Mesenchymal stem cell (in vitro differentiated cells and primary cell): ENCODE measurements around the gene GP9.
A peak's percentile ranks its signal among the peaks of the same experiment; 100 is the strongest.
"Not testable (repeated sequence)": the region's sequence is repeated elsewhere in the genome, so short reads cannot be mapped to it uniquely, and the experiment has no call there.

Source experiments
- DNase-seq: peaks from one replicate; pipeline ENCODE4 v3.0.0-alpha.2; 2013
- H2AFZ ChIP-seq: one replicate; pipeline ENCODE4 v1.6.1; 2013; ENCODE audit warnings: low read depth, mild to moderate bottlenecking, control low read depth, inconsistent platforms, low read length, moderate library complexity
- H2AK5ac ChIP-seq: 2 replicates; pipeline ENCODE4 v1.6.1; 2013; ENCODE audit warnings: low read length, moderate library complexity, mild to moderate bottlenecking, inconsistent platforms; ENCODE audit not compliant: severe bottlenecking
- H2BK120ac ChIP-seq: one replicate; pipeline ENCODE4 v1.6.1; 2013; ENCODE audit warnings: low read depth, mild to moderate bottlenecking, inconsistent platforms, low read length, moderate library complexity
- H2BK12ac ChIP-seq, 2 experiments: one replicate each; pipeline ENCODE4 v1.6.1; 2013; ENCODE audit warnings: inconsistent platforms in 2 of 2, low read length in 2 of 2, mild to moderate bottlenecking in 2 of 2, moderate library complexity in 2 of 2, control low read depth in 1 of 2
- H2BK15ac ChIP-seq: one replicate; pipeline ENCODE4 v1.6.1; 2013; ENCODE audit warnings: mild to moderate bottlenecking, low read depth, inconsistent platforms; ENCODE audit not compliant: poor library complexity, severe bottlenecking
- H2BK5ac ChIP-seq: 2 replicates; pipeline ENCODE4 v1.6.1; 2013; ENCODE audit warnings: low read depth, mild to moderate bottlenecking, low read length, control low read depth, inconsistent platforms; ENCODE audit not compliant: poor library complexity, severe bottlenecking
- H3K14ac ChIP-seq, 2 experiments: one replicate each; pipeline ENCODE4 v1.6.1; 2013; ENCODE audit warnings: inconsistent platforms in 2 of 2, low read length in 2 of 2, control low read depth in 1 of 2, mild to moderate bottlenecking in 1 of 2, moderate library complexity in 1 of 2
- H3K18ac ChIP-seq, 2 experiments: one replicate each; pipeline ENCODE4 v1.6.1; 2013; ENCODE audit warnings: inconsistent platforms in 2 of 2, low read length in 2 of 2, control low read depth in 1 of 2, low read depth in 1 of 2, mild to moderate bottlenecking in 1 of 2
- H3K23ac ChIP-seq, 2 experiments: one replicate each; pipeline ENCODE4 v1.6.1; 2013; ENCODE audit warnings: inconsistent platforms in 2 of 2, low read length in 2 of 2, mild to moderate bottlenecking in 2 of 2, moderate library complexity in 2 of 2, control low read depth in 1 of 2
- H3K27ac ChIP-seq: 2 replicates; pipeline ENCODE4 v1.5.1; 2013; ENCODE audit warnings: mild to moderate bottlenecking, moderate library complexity, low read length, control low read depth, inconsistent platforms; ENCODE audit not compliant: poor library complexity, severe bottlenecking
- H3K27me3 ChIP-seq, 2 experiments: 2 replicates each; pipeline versions ENCODE4 v1.6.1 to v1.7.0; 2013; ENCODE audit warnings: low read length in 2 of 2, mild to moderate bottlenecking in 2 of 2, moderate library complexity in 2 of 2, control low read depth in 1 of 2, inconsistent platforms in 1 of 2; ENCODE audit not compliant: control insufficient read depth in 1 of 2, insufficient read depth in 1 of 2
- H3K36me3 ChIP-seq, 2 experiments: 2 replicates each; pipeline versions ENCODE4 v1.6.1 to v1.7.0; 2013; ENCODE audit warnings: low read length in 2 of 2, control low read depth in 1 of 2, inconsistent platforms in 1 of 2, low read depth in 1 of 2, mild to moderate bottlenecking in 1 of 2; ENCODE audit not compliant: insufficient read depth in 2 of 2, control insufficient read depth in 1 of 2
- H3K4ac ChIP-seq, 2 experiments: one replicate each; pipeline ENCODE4 v1.6.1; 2013; ENCODE audit warnings: inconsistent platforms in 2 of 2, low read length in 2 of 2, mild to moderate bottlenecking in 2 of 2, moderate library complexity in 2 of 2, control low read depth in 1 of 2, low read depth in 1 of 2
- H3K4me1 ChIP-seq: 2 replicates; pipeline ENCODE4 v1.6.1; 2013; ENCODE audit warnings: low read depth, low read length, control low read depth; ENCODE audit not compliant: control insufficient read depth, insufficient read depth
- H3K4me2 ChIP-seq: 2 replicates; pipeline ENCODE4 v1.6.1; 2013; ENCODE audit warnings: low read length, mild to moderate bottlenecking, inconsistent platforms; ENCODE audit not compliant: poor library complexity, severe bottlenecking
- H3K4me3 ChIP-seq, 2 experiments: 2 replicates each; pipeline versions ENCODE4 v1.5.1 to v1.7.0; 2013; ENCODE audit warnings: low read length in 2 of 2, mild to moderate bottlenecking in 2 of 2, control low read depth in 1 of 2, low read depth in 1 of 2; ENCODE audit not compliant: insufficient read depth in 1 of 2
- H3K79me1 ChIP-seq: replicated peaks from 2 replicates; pipeline ENCODE4 v1.6.1; 2013; ENCODE audit warnings: mild to moderate bottlenecking, control low read depth, low read length, inconsistent platforms; ENCODE audit not compliant: poor library complexity, severe bottlenecking
- H3K9ac ChIP-seq: 2 replicates; pipeline ENCODE4 v1.7.0; 2013; ENCODE audit warnings: mild to moderate bottlenecking, low read length, moderate library complexity
- H3K9me3 ChIP-seq: 2 replicates; pipeline ENCODE4 v1.7.0; 2013; ENCODE audit warnings: mild to moderate bottlenecking, low read length; ENCODE audit not compliant: control insufficient read depth
- H4K8ac ChIP-seq: one replicate; pipeline ENCODE4 v1.6.1; 2013; ENCODE audit warnings: inconsistent platforms, mild to moderate bottlenecking, low read length, moderate library complexity
- H4K91ac ChIP-seq: one replicate; pipeline ENCODE4 v1.6.1; 2013; ENCODE audit warnings: mild to moderate bottlenecking, low read length, inconsistent platforms
- WGBS: methylation state at CpG from one replicate; pipeline ENCODE4 v1.1.7; 2013; ENCODE audit warnings: mixed read lengths; 5-methylcytosine and 5-hydroxymethylcytosine counted together

The GP9 gene

DNA sequence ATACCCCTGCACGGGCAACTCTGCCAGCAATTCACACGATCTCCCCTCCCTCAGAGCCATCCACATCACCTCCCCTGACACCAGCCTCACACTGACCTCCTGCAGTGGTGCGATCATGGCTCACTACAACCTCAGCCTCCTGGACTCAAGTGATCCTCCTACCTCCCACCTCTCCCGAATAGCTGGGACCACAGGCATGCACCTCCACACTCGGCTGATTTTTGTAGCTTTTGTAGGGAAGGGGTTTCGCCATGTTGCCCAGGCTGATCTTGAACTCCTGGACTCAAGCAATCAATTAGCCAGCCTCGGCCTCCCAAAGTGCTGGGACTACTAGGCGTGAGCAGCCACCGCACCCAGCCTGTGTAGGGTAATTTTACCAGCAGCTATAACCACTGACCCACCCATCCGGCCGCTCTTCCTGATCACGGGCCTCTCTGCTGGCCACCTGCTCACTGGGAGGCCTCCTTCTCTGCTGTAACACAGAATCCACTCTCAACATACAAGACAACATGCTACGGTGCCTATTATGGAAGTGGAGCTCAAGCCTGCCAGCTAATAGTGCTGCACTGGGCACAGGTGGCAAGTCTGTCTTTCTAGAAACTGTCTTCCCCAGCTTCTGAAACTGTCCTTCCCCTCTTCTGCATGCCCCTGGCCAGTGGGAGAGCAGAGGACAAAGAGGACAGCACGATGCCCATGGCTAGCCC, 4.6 kb downstream of the GP9 start:
- Histone ChIP-seq H3K27ac (no peak overlapping the region), H2BK12ac (no peak overlapping the region), H3K79me1 (no peaks in the 10 kb centered on the region), H4K91ac (no peak overlapping the region), H2BK120ac (no peak overlapping the region), H3K27me3 (peaks cover 13 to 29% of the 10 kb centered on the region in 2 experiments), H3K9ac (no peak overlapping the region), H3K4me2 (no peak overlapping the region), H2BK15ac (no peak overlapping the region), H3K4ac (no peak overlapping the region), H3K36me3 (no peaks in the 10 kb centered on the region), H2BK5ac (no peak overlapping the region), H4K8ac (no peak overlapping the region), H2AFZ (no peak overlapping the region), H3K4me3 (no peak overlapping the region), H2AK5ac (no peak overlapping the region), H3K18ac (no peak overlapping the region), H3K14ac (no peak overlapping the region), H3K4me1 (no peaks in the 10 kb centered on the region), H3K9me3 (no peaks in the 10 kb centered on the region), H3K23ac (no peak overlapping the region)
- no peak for DNase-seq
- WGBS = 90% methylated on average over 14 of the region's 14 CpGs

DNA sequence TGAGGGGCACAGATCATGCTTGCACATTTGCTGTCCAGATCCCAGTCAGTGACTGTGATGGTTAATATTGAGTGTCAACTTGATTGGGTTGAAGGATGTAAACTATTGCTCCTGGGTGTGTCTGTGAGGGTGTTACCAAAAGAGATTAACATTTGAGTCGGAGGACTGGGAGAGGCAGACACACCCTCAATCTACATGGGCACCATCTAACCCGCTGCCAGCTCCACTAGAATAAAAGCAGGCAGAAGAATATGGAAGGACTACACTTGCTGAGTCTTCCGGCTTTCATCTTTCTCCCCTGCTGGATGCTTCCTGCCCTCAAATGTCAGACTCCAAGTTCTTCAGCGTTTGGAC, 5.1 kb downstream of the GP9 start:
- no peak overlapping the region for H3K4me3 ChIP-seq
- H4K91ac ChIP-seq = no peak overlapping the region
- H3K4ac ChIP-seq = no peak overlapping the region
- H3K9ac ChIP-seq = no peak overlapping the region
- H2BK12ac ChIP-seq = no peak overlapping the region
- no peak overlapping the region for H3K27ac ChIP-seq
- DNase-seq = no peak
- H2AFZ ChIP-seq = no peak overlapping the region
- H3K18ac ChIP-seq = no peak overlapping the region
- H3K4me1 ChIP-seq = no peaks in the 10 kb centered on the region
- no peaks in the 10 kb centered on the region for H3K9me3 ChIP-seq
- no peak overlapping the region for H3K23ac ChIP-seq
- H2AK5ac ChIP-seq = no peak overlapping the region
- H3K79me1 ChIP-seq = no peaks in the 10 kb centered on the region
- no peak overlapping the region for H2BK120ac ChIP-seq
- H3K14ac ChIP-seq = no peak overlapping the region
- no peaks in the 10 kb centered on the region for H3K36me3 ChIP-seq
- no peak overlapping the region for H4K8ac ChIP-seq
- no peak overlapping the region for H2BK5ac ChIP-seq
- H2BK15ac ChIP-seq = no peak overlapping the region
- no peak overlapping the region for H3K4me2 ChIP-seq
- peaks cover 12 to 29% of the 10 kb centered on the region in 2 experiments for H3K27me3 ChIP-seq
- WGBS = 84% methylated on average over 4 of the region's 4 CpGs

DNA sequence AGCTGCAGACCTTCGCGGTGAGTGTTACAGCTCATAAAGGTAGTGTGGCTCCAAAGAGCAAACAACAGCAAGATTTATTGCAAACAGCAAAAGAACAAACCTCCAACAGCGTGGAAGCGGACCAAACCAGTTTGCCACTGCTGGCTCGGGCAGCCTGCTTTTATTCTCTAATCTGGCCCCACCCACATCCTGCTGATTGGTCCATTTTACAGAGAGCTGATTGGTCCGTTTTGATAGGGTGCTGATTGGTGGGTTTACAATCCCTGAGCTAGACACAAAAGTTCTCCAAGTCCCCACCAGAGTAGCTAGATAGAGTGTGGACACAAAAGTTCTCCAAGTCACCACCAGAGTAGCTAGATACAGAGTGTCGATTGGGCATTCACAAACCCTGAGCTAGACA, 7.1 kb downstream of the GP9 start:
- H3K4me2 ChIP-seq = not testable (repeated sequence)
- peaks cover 15 to 36% of the 10 kb centered on the region in 2 experiments for H3K27me3 ChIP-seq

DNA sequence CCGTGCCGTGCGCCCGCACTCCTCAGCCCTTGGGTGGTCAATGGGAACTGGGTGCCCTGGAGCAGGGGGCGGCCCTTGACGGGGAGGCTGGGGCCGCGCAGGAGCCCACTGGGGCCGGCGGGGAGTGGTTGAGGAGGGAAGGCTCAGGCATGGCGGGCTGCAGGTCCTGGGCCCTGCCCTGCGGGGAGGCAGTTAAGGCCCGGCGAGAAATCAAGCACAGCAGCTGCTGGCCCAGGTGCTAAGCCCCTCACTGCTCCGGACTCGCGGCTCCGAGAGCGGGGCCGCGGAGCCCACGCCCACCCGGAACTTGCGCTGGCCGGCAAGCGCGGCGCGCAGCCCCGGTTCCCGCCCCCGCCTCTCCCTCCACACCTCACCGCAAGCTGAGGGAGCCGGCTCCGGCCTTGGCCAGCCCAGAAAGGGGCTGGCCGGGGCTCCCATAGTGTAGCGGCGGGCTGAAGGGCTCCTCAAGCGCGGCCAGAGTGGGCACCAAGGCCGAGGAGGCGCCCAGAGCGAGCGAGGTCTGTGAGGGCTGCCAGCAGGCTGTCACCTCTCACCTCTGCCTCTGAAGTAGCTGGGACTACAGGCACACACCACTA, 7.8 kb downstream of the GP9 start:
- H3K4me2 ChIP-seq = peak overlapping the region; percentile 10
- H3K27me3 ChIP-seq = peaks cover 15 to 36% of the 10 kb centered on the region in 2 experiments
- H3K27ac ChIP-seq = no peak overlapping the region
- H3K4ac ChIP-seq = no peak overlapping the region
- H2BK12ac ChIP-seq = no peak overlapping the region
- H3K23ac ChIP-seq = no peak overlapping the region
- H3K9me3 ChIP-seq = no peaks in the 10 kb centered on the region
- peak overlapping the region; percentile 62 for H2AFZ ChIP-seq
- H2BK5ac ChIP-seq = no peak overlapping the region
- H2BK120ac ChIP-seq = no peak overlapping the region
- H3K4me1 ChIP-seq = no peaks in the 10 kb centered on the region
- H2BK15ac ChIP-seq = no peak overlapping the region
- 53% methylated on average over 32 of the region's 44 CpGs for WGBS
- no peak overlapping the region for H4K91ac ChIP-seq
- H3K9ac ChIP-seq = peak overlapping the region; percentile 32
- H2AK5ac ChIP-seq = no peak overlapping the region
- no peaks in the 10 kb centered on the region for H3K36me3 ChIP-seq
- H4K8ac ChIP-seq = peak overlapping the region; percentile 66
- H3K4me3 ChIP-seq = peak overlapping the region in 1 of 2 experiments; percentile 44
- no peaks in the 10 kb centered on the region for H3K79me1 ChIP-seq
- H3K14ac ChIP-seq = no peak overlapping the region
- peak; percentile 5 for DNase-seq
- peak overlapping the region in 1 of 2 experiments; percentile 14 for H3K18ac ChIP-seq

More for the DNA sequence above, 7.1 kb downstream of the GP9 start:
- H3K36me3 ChIP-seq, H2BK5ac ChIP-seq, H4K91ac ChIP-seq, H3K4ac ChIP-seq, H2AK5ac ChIP-seq, H2AFZ ChIP-seq, H3K79me1 ChIP-seq, H2BK12ac ChIP-seq, DNase-seq, H3K27ac ChIP-seq, H4K8ac ChIP-seq, H2BK120ac ChIP-seq, H3K9ac ChIP-seq, H3K18ac ChIP-seq, H3K4me1 ChIP-seq, H3K14ac ChIP-seq, H3K9me3 ChIP-seq, H2BK15ac ChIP-seq, H3K23ac ChIP-seq, H3K4me3 ChIP-seq: not testable (repeated sequence)
- 96% methylated on average over 5 of the region's 7 CpGs for WGBS
